ENCODE results near the gene ADGRA3. TPM values are rescaled to one million over a fixed set of nuclear protein-coding genes. Genes with fewer than 3 reads are reported as not detected.

The ADGRA3 gene
- total RNA-seq, 1 experiment from 2014 or later, result 29.0 TPM

DNA sequence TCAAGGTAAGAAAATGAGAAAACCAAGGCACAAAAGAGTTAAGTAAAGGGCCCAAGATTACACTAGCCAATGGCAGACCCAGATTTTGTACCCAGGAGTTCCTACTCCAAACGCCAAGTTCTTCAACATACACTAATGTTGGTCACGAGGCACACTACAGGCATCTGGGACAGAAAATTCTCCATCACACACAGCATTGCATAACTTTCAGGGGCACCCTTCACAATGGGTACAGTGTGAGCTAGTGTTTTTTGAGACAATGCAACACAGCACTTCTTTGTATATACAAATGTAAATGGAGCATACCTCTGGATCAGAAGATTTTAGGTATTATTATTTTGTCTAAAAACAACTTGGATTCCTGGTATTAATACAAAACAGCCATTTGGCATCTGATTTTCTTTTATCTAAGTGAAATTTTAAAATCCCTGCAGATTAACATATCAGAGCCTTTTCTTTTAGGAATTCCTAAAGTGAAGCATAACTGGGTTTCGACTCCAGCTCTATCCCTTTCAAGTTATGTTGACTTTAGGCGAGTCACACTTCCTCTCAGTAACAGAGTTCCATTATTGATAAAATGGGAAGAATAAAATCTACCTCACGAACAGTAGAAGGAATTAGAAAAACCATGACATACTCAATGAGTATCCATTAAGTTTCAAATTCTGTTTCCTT lies 41.1 kb downstream of the ADGRA3 start:
- ChIA-PET POLR2A (ENCODE audit: unreplicated experiment) (no interaction called here), CTCF (no interaction called here)
- H3K9me3 ChIP-seq (ENCODE audit: low read length), result no peaks in the 10 kb centered on the region
- no peaks in the 10 kb centered on the region for H3K9me2 ChIP-seq (replicated peaks; ENCODE audit: low read length)
- H3K4me3 ChIP-seq (ENCODE audit: low read length), result no peak overlapping the region
- no peaks in the 10 kb centered on the region for H4K20me1 ChIP-seq (ENCODE audit: low read length)
- H3K4me1 ChIP-seq (ENCODE audit: insufficient read depth, low read length), result peaks cover 10% of the 10 kb centered on the region
- ATAC-seq (peak; percentile 66), DNase-seq (peak; percentile 46)
- no peaks in the 10 kb centered on the region for H3K27me3 ChIP-seq (ENCODE audit: low read length)
- H3K27ac ChIP-seq (ENCODE audit: low read length), result no peak overlapping the region
- H3K79me2 ChIP-seq (ENCODE audit: low read length), result peaks cover 36% of the 10 kb centered on the region
- no peak overlapping the region for H2AFZ ChIP-seq (ENCODE audit: low read length)
- no peak for TF ChIP-seq EZH2 (IDR thresholded peaks at IDR 0.05; ENCODE audit: low read length, unreplicated experiment)
- TF ChIP-seq, protein P1, sequence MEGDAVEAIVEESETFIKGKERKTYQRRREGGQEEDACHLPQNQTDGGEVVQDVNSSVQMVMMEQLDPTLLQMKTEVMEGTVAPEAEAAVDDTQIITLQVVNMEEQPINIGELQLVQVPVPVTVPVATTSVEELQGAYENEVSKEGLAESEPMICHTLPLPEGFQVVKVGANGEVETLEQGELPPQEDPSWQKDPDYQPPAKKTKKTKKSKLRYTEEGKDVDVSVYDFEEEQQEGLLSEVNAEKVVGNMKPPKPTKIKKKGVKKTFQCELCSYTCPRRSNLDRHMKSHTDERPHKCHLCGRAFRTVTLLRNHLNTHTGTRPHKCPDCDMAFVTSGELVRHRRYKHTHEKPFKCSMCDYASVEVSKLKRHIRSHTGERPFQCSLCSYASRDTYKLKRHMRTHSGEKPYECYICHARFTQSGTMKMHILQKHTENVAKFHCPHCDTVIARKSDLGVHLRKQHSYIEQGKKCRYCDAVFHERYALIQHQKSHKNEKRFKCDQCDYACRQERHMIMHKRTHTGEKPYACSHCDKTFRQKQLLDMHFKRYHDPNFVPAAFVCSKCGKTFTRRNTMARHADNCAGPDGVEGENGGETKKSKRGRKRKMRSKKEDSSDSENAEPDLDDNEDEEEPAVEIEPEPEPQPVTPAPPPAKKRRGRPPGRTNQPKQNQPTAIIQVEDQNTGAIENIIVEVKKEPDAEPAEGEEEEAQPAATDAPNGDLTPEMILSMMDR (conservative IDR thresholded peaks at IDR 0.05; ENCODE audit: low read depth, low read length), result no peak
- TF ChIP-seq EZH2phosphoT487 (IDR thresholded peaks at IDR 0.05; ENCODE audit: borderline replicate concordance, low read length), result no peak
- no peaks in the 10 kb centered on the region for H3F3A ChIP-seq (ENCODE audit: low read length, unreplicated experiment)
- no peaks in the 10 kb centered on the region for H3K36me3 ChIP-seq (ENCODE audit: low read depth, low read length)
- H3K4me2 ChIP-seq (ENCODE audit: low read length), result 0 out of 2 replicates have a peak overlapping the region, but pooled peaks have one; percentile 30
- intact Hi-C loops (cut with micrococcal nuclease), result no loop called here
- no TSS peak for BruUV-seq (replicated peaks)
- H3K9ac ChIP-seq (ENCODE audit: low read length), result no peak overlapping the region

DNA sequence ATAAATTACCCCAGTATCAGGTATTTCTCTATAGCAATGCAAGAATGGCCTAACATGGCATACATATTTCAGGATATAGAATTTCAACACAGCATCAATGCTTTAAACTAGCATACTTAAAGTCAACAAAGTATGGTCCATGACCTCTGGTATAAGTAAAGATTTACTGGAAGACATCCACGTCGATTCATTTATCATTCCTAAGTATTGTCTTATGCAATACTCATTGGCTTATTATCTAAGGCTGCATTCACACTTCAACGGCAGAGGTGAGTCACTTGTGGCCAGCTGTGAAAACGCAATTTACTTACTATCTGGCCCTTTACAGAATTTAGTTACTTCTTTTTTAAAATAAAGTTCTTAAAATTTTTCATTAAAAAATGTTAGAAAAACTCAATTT lies 42.6 kb downstream of the ADGRA3 start:
- Histone ChIP-seq H3K36me3 (ENCODE audit: low read depth, low read length) (no peaks in the 10 kb centered on the region), H2AFZ (ENCODE audit: low read length) (no peak overlapping the region), H3K79me2 (ENCODE audit: low read length) (peaks cover 36% of the 10 kb centered on the region), H3K9me2 (replicated peaks; ENCODE audit: low read length) (no peaks in the 10 kb centered on the region), H3F3A (ENCODE audit: low read length, unreplicated experiment) (no peaks in the 10 kb centered on the region), H3K4me2 (ENCODE audit: low read length) (no peak overlapping the region), H3K9me3 (ENCODE audit: low read length) (no peaks in the 10 kb centered on the region), H3K9ac (ENCODE audit: low read length) (no peak overlapping the region), H3K4me3 (ENCODE audit: low read length) (no peak overlapping the region), H3K4me1 (ENCODE audit: insufficient read depth, low read length) (peaks cover 10% of the 10 kb centered on the region), H4K20me1 (ENCODE audit: low read length) (no peaks in the 10 kb centered on the region), H3K27ac (ENCODE audit: low read length) (no peak overlapping the region), H3K27me3 (ENCODE audit: low read length) (no peaks in the 10 kb centered on the region)
- ChIA-PET POLR2A (ENCODE audit: unreplicated experiment) (no interaction called here), CTCF (no interaction called here)
- TF ChIP-seq, protein P1 (conservative IDR thresholded peaks at IDR 0.05; ENCODE audit: low read depth, low read length), result no peak
- no peak for DNase-seq
- no TSS peak for BruUV-seq (replicated peaks)
- intact Hi-C loops (cut with micrococcal nuclease), result no loop called here
- ATAC-seq, result no peak

DNA sequence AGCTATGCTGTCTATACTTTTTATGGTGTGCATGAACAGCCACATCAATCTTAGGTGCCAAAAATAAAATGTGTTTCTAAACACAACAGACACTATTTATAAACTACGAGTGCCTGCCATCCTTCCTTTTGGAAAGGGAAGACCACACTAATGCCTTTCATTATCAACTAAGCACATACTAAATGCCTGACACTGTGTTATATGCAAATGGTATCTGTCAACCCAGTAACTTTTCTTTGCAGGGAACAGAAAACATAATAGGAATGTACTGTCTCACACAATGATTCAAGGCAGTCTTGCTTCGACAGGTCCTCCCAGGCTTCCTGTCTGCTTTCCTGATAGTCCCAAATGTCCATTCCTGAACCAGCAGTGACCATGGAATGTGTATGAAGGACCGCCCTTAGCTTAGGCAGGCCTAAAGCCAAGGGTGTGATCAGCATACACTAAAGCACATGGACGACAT lies 43.8 kb downstream of the ADGRA3 start:
- no peak overlapping the region for H3K27ac ChIP-seq (ENCODE audit: low read length)
- CTCF ChIA-PET, result no interaction called here
- no peaks in the 10 kb centered on the region for H3K9me3 ChIP-seq (ENCODE audit: low read length)
- no peak overlapping the region for H3K9ac ChIP-seq (ENCODE audit: low read length)
- no peak overlapping the region for H3K4me3 ChIP-seq (ENCODE audit: low read length)
- no peak for DNase-seq
- H3F3A ChIP-seq (ENCODE audit: low read length, unreplicated experiment), result no peaks in the 10 kb centered on the region
- H3K4me1 ChIP-seq (ENCODE audit: insufficient read depth, low read length), result peaks cover 10% of the 10 kb centered on the region
- no peaks in the 10 kb centered on the region for H3K9me2 ChIP-seq (replicated peaks; ENCODE audit: low read length)
- H2AFZ ChIP-seq (ENCODE audit: low read length), result no peak overlapping the region
- ATAC-seq, result no peak
- POLR2A ChIA-PET (ENCODE audit: unreplicated experiment), result no interaction called here
- BruUV-seq (replicated peaks), result no TSS peak
- no peaks in the 10 kb centered on the region for H4K20me1 ChIP-seq (ENCODE audit: low read length)
- TF ChIP-seq EZH2 (IDR thresholded peaks at IDR 0.05; ENCODE audit: low read length, unreplicated experiment) (no peak), EZH2phosphoT487 (IDR thresholded peaks at IDR 0.05; ENCODE audit: borderline replicate concordance, low read length) (no peak)
- TF ChIP-seq, protein P1 (conservative IDR thresholded peaks at IDR 0.05; ENCODE audit: low read depth, low read length), result no peak
- no peak overlapping the region for H3K4me2 ChIP-seq (ENCODE audit: low read length)
- intact Hi-C loops (cut with micrococcal nuclease), result no loop called here
- peaks cover 29% of the 10 kb centered on the region for H3K79me2 ChIP-seq (ENCODE audit: low read length)
- H3K36me3 ChIP-seq (ENCODE audit: low read depth, low read length), result no peaks in the 10 kb centered on the region
- no peaks in the 10 kb centered on the region for H3K27me3 ChIP-seq (ENCODE audit: low read length)
